GM19035 (cell line): Measurements from ENCODE around the gene OAS3.
"Not testable (repeated sequence)": the region's sequence is repeated elsewhere in the genome, so short reads cannot be mapped to it uniquely, and the experiment has no call there.

Experiments
- ATAC-seq: cut with Tn5 transposase; IDR thresholded peaks from one replicate; pipeline ENCODE4 v1.9.1; 2021; ENCODE audit not compliant: unreplicated experiment

The OAS3 gene

GRCh38 chr12:112950701-112951100 is 12.4 kb downstream of the OAS3 start:
- ATAC-seq, result no peak

DNA sequence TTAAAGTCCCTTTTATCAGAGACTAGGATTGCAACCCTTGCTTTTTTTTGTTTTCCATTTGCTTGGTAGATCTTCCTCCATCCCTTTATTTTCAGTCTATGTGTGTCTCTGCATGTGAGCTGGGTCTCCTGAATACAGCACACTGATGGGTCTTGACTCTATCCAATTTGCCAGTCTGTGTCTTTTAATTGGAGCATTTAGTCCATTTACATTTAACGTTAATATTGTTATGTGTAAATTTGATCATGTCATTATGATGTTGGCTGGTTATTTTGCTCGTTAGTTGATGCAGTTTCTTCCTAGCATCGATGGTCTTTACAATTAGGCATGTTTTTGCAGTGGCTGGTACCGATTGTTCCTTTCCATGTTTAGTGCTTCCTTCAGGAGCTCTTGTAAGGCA is 18.9 kb downstream of the OAS3 start:
- ATAC-seq, result not testable (repeated sequence)

- no peak for ATAC-seq
Observed at GRCh38 chr12:112961074-112961473, 22.8 kb downstream of the OAS3 start.

DNA sequence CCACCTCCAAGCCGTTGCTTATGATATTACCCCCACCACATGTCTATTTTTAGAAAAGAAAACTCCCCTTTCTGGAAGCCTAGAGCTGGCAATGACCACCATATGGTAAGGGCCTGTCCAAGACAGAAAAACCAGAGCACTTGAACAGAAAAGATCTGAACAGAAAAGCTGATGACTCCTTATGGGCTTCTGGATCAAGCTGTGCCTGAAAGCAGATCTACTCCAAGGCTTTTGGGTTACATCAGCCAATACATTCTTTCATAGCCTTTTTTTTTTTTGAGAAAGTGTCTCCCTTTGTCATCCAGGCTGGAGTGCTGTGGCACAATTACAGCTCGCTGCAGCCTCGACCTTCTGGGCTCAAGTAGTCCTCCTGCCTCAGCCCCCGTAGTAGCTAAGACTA is 23.3 kb downstream of the OAS3 start:
- no peak for ATAC-seq

GRCh38 chr12:112962561-112962960 is 24.3 kb downstream of the OAS3 start:
- ATAC-seq, result no peak

DNA sequence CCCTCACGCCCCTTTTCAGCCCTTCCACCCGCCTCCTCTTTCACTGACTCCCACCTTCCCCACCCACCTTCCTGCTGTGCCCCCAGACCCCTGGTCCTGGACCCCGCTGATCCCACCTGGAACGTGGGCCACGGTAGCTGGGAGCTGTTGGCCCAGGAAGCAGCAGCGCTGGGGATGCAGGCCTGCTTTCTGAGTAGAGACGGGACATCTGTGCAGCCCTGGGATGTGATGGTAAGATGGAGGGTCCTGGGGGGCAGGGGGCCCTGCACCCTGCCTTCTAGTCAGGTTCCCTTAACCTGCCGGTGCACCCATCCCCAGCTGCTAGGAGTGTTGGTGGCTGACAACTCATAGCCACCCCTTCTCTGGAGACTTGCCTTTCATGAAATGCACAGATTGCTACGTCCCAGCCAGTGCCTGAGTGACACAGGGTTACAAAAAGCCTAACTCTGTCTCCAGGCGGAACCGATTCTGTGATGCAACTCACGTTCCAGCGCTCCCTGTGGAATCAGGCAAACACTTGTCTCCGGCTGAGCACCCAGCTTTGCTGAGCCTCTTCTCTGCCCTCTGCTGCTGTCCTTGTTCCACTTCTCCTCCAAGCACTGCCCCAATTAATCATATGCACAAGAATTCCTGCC is 25.1 kb downstream of the OAS3 start:
- ATAC-seq, result no peak

DNA sequence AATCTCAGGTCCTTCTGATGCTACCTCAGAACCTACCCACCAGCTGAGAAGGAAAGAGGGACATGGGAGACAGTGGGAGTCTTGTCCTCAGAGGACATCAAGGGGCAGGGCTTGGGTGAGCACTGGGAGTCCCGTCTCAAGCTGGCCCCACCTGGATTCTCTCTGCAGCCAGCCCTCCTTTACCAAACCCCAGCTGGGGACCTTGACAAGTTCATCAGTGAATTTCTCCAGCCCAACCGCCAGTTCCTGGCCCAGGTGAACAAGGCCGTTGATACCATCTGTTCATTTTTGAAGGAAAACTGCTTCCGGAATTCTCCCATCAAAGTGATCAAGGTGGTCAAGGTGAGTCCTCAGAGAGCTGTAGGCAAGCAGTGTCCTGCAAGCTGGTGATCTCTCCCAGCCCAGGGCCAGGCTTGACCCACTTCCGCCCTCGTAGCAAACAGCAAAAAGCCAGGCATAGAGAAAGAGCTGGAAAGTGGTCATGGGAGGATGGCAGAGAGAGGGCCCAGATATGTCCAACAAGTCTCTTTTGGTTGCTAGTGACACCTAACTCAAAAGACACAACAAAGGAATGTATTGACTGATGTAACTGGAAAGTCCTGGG is 25.9 kb downstream of the OAS3 start:
- ATAC-seq, result no peak

DNA sequence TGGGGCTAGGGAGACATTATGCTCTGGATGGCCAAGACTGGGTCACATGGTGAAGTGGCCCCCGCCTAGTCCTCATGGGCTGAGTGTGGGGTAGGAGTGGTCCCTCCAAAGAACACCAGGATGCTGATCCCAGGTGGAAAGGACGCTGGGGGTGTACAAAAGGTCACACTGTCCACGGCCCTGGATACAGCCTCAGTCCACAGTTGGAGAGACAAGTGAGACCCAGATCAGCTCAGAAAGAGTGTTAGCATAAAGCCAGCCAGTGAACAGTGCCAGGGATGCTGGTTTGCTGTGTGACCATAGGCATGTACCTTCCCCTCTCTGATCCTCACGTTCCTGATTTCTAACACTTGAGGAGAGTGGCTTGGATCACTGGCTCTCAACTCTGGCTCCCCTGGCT is 26.6 kb downstream of the OAS3 start:
- ATAC-seq, result no peak

- ATAC-seq, result no peak
Observed at GRCh38 chr12:112965643-112966042, 27.4 kb downstream of the OAS3 start.

DNA sequence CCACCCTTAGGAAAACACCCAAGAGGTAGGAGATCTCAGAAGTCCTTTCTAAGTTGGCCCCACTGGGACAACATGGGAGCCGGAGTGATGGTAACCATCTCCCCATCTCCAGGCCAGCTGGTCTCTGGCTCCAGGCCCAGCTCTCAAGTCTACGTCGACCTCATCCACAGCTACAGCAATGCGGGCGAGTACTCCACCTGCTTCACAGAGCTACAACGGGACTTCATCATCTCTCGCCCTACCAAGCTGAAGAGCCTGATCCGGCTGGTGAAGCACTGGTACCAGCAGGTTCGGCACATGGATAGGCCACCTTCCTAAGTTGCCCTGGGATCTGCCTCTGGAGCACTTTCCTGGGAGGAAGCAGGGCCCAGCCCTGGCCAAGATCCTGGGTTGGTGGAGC is 29.0 kb downstream of the OAS3 start:
- no peak for ATAC-seq

DNA sequence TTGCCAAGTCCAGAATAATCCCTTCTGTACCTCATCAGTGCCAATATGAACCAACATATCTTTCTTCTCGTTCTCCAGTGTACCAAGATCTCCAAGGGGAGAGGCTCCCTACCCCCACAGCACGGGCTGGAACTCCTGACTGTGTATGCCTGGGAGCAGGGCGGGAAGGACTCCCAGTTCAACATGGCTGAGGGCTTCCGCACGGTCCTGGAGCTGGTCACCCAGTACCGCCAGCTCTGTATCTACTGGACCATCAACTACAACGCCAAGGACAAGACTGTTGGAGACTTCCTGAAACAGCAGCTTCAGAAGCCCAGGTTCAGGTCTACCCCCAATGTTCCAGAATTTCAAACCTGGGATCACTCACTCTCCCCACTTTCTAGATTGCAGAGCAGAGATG is 29.6 kb downstream of the OAS3 start:
- ATAC-seq, result no peak

DNA sequence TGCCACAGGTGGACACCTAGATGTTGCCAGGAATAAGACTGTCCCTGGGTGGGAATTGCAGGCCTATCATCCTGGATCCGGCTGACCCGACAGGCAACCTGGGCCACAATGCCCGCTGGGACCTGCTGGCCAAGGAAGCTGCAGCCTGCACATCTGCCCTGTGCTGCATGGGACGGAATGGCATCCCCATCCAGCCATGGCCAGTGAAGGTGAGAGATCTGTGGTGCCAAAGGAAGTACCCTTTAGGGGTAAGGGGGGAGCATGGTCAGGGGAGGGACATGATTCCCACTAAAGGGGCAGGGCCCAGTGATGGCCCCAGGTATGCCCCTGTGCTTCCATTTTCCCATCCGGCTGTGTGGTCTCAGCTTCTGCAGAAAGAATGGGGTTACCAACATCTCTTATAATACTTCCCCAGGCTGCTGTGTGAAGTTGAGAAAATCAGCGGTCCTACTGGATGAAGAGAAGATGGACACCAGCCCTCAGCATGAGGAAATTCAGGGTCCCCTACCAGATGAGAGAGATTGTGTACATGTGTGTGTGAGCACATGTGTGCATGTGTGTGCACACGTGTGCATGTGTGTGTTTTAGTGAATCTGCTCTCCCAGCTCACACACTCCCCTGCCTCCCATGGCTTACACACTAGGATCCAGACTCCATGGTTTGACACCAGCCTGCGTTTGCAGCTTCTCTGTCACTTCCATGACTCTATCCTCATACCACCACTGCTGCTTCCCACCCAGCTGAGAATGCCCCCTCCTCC is 31.5 kb downstream of the OAS3 start:
- no peak for ATAC-seq

GRCh38 chr12:112970391-112970790 is 32.1 kb downstream of the OAS3 start:
- no peak for ATAC-seq

- no peak for ATAC-seq
Observed at GRCh38 chr12:112971248-112971647, 33.0 kb downstream of the OAS3 start.

DNA sequence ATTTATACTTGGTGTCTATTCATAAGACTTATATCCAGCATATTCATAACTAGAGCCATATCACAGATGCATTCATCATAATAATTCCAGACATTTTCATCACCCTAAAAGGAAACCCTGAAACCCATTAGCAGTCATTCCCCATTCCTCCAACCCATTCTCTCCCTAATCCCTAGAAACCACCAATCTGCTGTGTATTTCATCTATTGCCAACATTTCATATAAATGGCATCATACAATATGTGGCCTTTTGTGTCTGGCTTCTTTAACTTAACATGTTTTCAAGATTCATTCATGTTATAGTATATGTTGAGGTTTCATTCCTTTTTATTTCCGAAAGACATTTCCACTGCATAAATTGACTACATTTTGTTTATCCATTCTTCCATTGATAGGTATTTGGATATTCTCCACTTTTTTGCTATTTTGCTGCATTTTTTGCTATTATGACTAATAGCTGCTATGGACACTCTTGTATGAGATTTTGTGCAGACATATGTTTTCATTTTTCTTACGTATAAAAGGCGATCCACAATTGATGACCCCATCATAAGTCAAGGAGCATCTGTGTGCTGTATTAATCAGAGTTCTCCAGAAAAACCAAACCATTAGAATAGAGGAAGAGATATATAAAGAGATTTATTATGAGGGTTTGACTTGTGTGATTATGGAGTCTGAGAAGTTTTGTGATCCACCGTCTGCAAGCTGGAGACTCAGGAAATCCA is 34.9 kb downstream of the OAS3 start:
- no peak for ATAC-seq

- no peak for ATAC-seq
Observed at GRCh38 chr12:112973818-112974231, 35.6 kb downstream of the OAS3 start.

- ATAC-seq, result no peak
Observed at GRCh38 chr12:112974904-112975303, 36.6 kb downstream of the OAS3 start.

- no peak for ATAC-seq
Observed at GRCh38 chr12:112977139-112977538, 38.9 kb downstream of the OAS3 start.

- ATAC-seq, result no peak
Observed at GRCh38 chr12:112977641-112978040, 39.4 kb downstream of the OAS3 start.

DNA sequence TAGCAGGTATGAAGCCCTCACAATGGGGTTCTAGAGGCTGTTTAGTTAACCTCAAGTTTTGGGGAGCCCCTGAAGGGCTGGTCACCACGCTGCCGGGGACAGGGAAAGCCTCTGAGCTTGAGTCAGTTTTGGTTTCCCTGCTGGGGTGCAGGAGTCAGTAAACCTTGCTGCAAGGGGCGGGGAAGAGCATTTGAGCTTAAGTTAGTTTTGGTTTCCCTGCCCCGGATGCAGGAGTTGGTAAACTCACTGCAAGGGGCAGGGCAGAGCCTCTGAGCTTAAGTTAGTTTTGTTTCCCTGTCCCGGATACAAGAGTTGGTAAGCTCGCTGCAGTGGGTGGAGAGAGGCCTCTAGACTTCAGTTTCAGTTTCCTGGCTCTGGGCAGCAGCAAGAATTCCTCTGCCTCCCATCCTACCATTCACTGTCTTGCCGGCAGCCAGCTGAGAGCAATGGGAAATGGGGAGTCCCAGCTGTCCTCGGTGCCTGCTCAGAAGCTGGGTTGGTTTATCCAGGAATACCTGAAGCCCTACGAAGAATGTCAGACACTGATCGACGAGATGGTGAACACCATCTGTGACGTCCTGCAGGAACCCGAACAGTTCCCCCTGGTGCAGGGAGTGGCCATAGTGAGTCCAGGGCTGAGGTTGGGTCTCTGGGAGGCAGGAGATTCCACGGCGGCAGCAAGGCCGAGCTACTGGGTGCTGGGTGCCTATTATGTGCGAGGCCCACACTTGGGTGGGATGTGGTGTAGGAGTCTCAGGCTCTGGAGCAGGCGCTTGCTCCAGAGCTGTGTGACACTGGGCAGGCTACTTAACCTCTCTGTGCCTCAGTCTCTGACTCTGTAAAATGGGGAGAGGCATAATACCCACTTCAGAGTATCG is 40.1 kb downstream of the OAS3 start, which contains the start of gene OAS2:
Gene OAS2, plus strand, starts transcription at position 357 of the 878 bp plus-strand sequence. Its CDS starts 90 bp downstream, at position 447.
- ATAC-seq, result peak; percentile 90
